HG03045 (cell line): ENCODE results near the gene ITSN2.
A peak's percentile ranks its signal among the peaks of the same experiment; 100 is the strongest.
"Not testable (repeated sequence)": the region's sequence is repeated elsewhere in the genome, so short reads cannot be mapped to it uniquely, and the experiment has no call there.

Experiments
- ATAC-seq: cut with Tn5 transposase; IDR thresholded peaks from one replicate; pipeline ENCODE4 v1.9.1; 2021; ENCODE audit warnings: mild to moderate bottlenecking, moderate library complexity; ENCODE audit not compliant: unreplicated experiment

ITSN2 gene

DNA sequence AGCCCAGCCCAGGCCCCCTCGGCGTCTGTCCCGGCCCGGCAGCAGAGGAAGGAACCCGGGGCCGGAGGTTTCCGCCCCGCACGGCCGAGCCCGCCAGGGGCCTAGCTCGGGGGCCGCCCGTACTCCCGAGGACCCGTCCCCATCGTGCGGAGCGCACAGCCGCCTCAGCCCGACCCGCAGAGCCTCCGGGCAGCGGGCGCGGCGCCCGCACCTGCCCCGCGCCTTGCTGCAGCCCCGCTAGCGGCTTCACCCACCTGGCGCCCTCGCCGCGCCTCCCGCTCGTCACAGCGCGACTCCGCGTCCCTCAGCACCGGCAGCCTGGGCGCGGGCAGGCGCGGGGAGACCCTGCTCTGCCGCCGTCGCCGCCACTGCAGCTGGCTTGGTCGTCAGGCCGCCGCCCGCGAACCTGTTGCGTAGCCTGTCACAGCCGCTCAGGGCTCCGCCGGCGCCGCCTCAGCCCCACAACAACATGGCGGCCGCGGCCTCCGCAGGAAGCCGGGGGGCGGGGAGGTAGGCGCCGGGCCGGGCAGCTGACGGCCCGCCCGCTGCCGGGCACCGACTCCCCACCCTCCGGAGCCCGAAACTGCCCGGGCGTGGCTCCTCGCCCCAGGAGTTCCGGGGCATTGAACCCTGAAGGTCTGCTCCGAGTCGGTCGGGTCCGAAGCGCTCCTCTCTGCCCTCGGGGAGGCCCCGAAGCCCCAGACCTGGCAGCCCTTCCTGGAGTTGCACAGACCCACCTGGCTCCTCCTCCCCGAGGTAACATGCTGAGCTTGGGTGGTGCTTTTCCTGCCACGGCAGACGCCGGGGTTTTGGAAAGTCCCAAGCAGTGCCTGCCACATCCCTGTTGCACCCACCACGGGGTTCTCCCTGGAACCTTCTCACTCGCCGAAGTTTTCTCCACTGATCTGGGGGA, at the start of gene ITSN2:
ITSN2 (minus strand) TSS at position 487 of the 913 bp plus-strand sequence. CDS start 32,454 bp downstream, outside the sequence.
- peak; percentile 84 for ATAC-seq

- ATAC-seq, result no peak
These were observed 48.8 kb upstream of the ITSN2 start for GRCh38 chr2:24409171-24409570.

GRCh38 chr2:24408704-24409103, 48.4 kb upstream of the ITSN2 start:
- ATAC-seq, result not testable (repeated sequence)

DNA sequence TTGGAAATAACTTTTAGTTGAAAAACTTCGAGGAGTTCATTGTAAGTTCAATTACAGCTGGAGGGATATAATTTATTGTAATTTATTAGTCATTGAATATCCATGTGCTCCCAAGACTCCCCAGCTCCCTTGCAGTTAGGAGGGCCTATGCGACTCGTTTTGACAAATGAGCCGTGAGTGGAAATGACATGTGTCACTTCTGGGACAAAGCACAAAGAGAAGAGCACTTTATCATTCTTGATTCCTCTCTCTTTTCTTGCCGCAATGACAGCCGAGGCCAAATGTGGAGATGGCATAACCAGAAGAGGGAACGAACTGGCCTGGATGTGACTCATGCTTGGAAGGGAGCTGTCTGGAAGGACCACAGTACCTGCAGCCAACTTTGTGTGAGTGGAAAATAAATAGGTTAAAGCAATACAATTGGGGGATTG, 44.2 kb upstream of the ITSN2 start:
- no peak for ATAC-seq

GRCh38 chr2:24403832-24404212, 43.5 kb upstream of the ITSN2 start:
- ATAC-seq, result no peak

DNA sequence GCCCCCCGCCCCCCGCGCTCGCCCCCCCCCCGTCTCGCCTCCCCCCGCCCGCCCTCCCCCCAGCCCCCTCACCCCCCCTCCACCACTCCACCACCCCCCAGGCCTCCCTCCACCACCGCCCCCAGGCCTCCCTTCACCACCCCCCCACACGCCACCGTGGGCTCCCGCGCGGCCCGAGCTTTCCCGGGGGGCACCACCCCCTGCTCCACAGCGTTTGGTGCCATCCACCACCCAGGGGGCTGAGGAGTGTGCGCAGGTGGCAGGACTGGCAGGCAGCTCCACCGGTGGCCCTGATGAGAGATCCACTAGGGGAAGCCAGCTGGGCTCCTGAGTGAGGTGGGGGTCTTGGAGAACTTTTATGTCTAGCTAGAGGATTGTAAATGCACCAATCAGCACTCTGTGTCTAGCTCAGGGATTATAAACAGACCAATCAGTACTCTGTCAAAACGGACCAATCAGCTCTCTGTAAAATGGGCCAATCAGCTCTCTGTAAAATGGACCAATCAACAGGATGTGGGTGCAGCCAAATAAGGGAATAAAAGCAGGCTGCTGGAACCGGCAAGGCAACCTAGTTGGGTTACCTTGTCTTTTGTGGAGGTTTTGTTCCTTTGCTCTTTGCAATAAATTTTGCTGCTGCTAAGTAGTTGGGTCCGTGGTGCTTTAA, 43.0 kb upstream of the ITSN2 start:
- no peak for ATAC-seq

- ATAC-seq, result no peak
These were observed 42.1 kb upstream of the ITSN2 start for GRCh38 chr2:24402242-24403097.

- no peak for ATAC-seq
These were observed 40.0 kb upstream of the ITSN2 start for GRCh38 chr2:24400207-24400907.

DNA sequence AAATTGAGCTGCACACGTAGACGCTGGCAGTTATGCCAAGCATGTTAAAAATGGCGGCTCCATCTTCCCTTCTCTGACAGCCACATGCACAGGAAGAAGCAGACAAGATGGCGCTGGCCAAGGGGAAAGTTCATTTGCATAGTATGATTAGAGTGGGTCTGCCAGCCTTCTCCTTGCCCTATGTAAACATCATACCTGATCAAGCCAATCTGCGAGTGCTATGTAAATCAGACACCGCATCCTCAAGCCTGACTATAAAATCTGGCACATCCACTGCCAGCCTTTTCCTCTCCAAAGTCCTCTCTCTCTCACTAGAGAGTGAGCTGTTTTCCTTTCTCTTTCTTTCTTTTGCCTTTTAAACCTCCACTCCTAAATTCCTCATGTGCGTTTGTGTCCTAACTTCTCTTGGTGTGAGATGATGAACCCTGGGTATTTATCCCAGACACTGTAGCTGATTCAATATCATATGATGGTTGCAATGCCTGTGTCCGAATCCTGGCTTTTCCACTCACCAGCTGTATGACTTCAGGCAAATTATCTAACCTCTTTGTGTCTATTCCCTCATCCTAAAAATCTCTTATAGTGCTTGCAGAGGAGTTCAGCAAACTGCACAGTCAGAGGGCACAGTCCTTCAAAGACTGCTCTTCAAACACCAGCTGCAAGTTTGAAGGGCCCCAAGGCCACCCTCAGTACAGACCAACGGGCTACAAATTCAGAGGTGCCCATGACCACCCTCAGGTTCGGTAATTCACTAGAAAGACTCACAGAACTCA, 39.3 kb upstream of the ITSN2 start:
- ATAC-seq, result no peak

GRCh38 chr2:24394998-24395397, 34.7 kb upstream of the ITSN2 start:
- no peak for ATAC-seq

- ATAC-seq, result no peak
These were observed 32.3 kb upstream of the ITSN2 start for GRCh38 chr2:24392542-24393059.

DNA sequence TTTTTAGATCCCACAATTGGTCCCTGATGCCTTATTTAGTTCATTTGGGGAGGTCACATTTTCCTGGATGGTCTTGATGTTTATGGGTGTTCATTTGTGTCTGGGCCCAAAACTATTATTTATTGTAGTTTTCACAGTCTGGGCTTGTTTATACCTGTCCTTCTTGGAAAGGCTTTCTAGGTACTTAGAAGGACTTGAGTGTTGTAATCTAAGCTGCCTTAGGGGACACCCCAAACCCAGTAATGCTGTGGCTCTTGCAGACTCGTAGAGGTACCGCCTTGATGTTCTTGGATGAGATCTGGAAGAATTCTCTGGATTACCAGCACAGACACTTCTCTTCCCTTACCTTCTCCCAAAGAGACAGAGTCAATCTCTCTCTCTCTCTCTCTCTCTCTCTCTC, 25.0 kb upstream of the ITSN2 start:
- ATAC-seq, result no peak

DNA sequence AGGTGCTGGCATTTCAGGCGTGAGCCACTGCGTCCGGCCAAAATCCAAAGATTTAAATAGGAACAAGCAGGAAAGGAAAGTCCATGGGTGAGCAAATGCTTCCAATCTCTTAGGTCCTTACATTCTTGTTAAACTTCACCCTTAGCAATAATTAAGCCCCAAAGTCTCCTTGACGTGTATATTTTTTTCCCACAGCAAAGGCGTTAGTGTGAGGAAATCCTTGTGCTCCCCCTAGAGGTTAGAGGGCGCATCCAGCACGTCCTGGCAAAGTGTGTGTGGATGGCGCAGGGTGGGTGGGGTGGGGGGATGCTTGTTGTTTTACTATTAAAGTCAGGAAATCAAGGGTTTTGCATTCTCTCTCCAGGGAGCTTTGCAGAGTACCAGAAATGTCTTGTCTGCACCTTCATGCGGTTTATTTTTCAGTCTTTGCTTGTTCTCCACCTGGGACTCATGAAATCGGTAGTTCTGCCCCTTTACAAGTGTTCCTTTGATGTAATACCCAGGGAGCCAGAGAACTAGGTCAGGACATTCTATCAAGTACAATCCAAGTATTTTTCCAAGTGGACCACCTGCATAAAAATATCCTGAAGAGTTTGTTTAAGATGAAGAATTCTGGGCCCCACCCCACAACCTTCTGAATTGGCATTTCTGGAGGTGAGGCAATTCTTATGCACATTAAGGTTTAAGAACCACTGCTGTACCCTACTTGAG, 22.2 kb upstream of the ITSN2 start:
- no peak for ATAC-seq

GRCh38 chr2:24380820-24381219, 20.5 kb upstream of the ITSN2 start:
- no peak for ATAC-seq

GRCh38 chr2:24375349-24376087, 15.2 kb upstream of the ITSN2 start:
- no peak for ATAC-seq

DNA sequence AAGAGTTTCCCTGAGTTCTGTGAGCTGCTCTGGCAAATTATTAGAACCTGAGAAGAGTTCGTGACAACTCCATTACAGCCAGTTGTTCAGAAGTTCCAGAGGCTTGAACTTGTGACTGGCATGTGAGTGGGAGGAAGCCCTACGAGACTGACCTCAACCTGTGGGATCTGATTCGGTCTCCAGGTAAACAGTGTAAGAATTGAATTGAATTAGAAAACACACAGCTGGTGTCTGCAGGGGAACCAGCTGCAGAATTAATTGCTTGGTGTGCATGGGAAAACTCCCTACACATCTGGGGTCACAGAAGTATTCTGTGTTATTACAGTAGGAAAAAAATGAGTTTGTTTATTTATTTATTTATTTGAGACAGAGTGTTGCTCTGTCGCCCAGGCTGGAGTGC, 14.0 kb upstream of the ITSN2 start:
- no peak for ATAC-seq

DNA sequence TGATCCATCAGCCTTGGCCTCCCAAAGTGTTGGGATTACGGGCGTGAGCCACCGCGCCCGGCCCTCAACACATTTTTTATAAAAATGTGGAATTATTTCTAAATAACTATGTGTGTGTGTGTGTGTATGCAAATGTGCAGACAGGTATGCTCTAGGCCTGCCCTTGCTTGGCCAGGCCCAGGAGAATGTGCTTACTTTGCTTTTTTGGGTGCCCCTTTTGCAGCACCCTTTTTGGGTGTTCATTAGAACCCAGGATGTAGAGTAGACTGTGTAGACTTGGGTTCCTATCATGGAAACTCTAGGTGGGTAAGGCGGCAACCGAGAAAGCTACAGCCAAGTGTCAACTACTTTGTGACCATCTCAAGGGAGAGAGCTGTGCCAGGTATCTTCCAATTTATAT, 11.7 kb upstream of the ITSN2 start:
- no peak for ATAC-seq

DNA sequence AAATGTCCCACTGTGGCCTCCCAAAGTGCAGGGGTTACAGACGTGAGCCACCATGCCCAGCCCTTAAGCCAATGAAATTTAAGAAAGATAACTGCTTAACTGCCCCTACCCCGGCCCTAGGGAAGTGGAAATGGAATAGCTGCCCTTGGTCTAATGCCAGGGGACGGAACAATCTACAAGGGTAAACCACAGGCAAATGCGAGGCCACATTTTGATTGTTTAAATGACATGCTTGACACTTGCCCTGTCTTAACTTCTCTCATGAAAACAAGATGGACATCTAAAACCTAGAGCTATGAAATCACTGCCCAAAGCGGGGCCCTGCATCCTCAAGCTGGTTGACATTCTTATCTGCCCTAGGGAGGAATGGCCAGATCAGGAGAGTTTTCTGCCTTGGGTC, 5.5 kb upstream of the ITSN2 start:
- ATAC-seq, result no peak
